Left kidney (tissue), 2 donors: ENCODE data around the gene TSPAN17. TPM values are rescaled to one million over a fixed set of nuclear protein-coding genes. Genes with fewer than 3 reads are reported as not detected.
A peak's percentile ranks its signal among the peaks of the same experiment; 100 is the strongest.

Experiments
- DNase-seq: peaks from one replicate; pipeline ENCODE4 v3.0.0-alpha.2; 2013
- polyA plus RNA-seq: library from polyadenylated mRNA; unstranded; fragments of 120-200 nt; gene quantifications from one replicate; pipeline ENCODE4 v1.2.1, GENCODE V29; 2013; ENCODE audit not compliant: insufficient read length

The TSPAN17 gene
- polyA plus RNA-seq, 1 donor: 29.3 TPM

GRCh38 chr5:176658817-176659511 lies 11.7 kb downstream of the TSPAN17 start:
- no peak for DNase-seq

- no peak for DNase-seq
Measured at GRCh38 chr5:176659512-176659839, 12.2 kb downstream of the TSPAN17 start.

GRCh38 chr5:176659860-176660461 lies 12.7 kb downstream of the TSPAN17 start:
- no peak for DNase-seq

DNA sequence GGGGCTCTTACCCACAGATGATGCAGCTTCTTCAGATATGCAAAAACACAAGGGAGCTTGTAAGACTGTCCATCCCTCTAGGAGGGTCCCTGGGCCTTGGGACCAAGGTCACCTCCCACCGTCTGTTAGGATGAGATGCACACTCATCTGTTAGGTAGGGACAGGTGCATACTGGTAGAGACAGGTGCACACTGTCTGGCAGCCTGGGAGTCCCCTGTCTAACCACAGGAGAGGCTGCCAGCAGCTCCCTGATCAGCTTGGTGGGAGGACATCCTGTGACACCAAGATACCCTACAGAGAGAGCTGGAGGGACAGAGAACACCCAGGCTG lies 13.2 kb downstream of the TSPAN17 start:
- no peak for DNase-seq

GRCh38 chr5:176660860-176661641 lies 13.8 kb downstream of the TSPAN17 start:
- peak; percentile 65 for DNase-seq

GRCh38 chr5:176661676-176662075 lies 14.4 kb downstream of the TSPAN17 start:
- no peak for DNase-seq

DNA sequence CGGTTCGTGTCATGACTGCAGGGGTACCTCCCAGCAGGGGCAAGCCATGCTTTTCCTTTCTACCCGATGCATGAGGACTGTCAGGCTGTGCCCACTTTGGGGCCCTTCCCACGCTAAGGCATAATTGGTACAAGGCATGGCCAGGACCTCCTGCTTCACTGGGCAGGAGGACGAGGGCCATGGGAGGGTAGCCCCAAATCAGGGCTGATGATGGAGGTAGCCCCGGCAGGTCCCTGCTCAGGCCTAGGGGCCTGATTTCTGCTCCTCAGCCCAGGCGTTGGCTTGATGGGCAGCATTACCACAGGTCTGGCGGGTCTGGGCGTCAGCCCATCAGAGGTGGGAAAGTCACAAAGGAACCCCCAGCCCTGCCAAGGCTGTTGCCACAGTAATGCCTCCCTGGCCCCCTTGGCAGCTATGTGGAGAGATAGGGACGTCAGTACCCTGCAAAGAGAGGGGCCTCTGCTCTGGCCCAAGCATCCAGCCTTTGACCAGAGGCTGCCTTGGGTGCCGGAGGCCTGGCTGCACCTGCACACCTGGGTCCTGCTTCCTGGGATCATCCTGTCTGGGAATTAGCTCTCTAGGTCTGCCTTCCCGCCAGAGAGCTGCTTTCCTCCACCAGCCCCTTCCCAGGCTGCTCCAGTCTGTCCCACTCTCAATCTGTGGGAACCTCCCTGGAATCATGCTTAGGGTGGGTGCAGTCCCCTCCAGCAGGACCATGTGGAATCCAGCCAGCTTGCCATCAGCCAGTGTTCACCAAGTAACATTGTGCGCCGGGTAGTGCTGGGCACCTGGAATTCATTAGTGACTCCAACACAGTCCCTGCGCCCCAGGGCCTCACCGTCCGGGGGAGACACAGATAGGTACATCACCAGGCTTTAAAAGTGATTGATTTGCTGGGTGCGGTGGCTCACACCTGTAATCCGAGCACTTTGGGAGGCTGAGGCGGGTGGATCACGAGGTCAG lies 15.4 kb downstream of the TSPAN17 start:
- DNase-seq: no peak

- DNase-seq: no peak
Measured at GRCh38 chr5:176663566-176663965, 16.3 kb downstream of the TSPAN17 start.

DNA sequence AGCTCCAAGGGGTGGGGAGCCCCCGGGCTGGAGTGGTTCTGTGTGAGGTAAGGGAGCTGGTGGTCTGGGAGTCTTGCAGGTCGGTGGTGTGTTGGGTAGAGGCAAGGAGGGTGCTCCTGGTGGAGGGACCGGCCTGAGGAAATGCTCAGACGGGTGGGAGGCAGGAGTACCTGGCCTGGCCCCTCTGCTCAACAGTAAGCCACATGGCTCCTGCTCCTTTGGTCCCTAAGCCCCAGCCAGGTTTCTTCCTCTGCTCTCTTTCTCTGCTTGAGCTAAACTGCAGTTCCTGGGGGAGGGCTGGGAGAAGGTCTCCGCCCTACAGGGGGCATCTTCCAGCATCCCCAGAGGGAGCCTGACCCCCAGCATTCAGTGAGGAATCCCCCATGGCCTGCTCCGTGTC lies 17.2 kb downstream of the TSPAN17 start:
- no peak for DNase-seq

- DNase-seq: no peak
Measured at GRCh38 chr5:176664886-176665285, 17.6 kb downstream of the TSPAN17 start.

GRCh38 chr5:176665517-176665916 lies 18.2 kb downstream of the TSPAN17 start:
- no peak for DNase-seq

DNA sequence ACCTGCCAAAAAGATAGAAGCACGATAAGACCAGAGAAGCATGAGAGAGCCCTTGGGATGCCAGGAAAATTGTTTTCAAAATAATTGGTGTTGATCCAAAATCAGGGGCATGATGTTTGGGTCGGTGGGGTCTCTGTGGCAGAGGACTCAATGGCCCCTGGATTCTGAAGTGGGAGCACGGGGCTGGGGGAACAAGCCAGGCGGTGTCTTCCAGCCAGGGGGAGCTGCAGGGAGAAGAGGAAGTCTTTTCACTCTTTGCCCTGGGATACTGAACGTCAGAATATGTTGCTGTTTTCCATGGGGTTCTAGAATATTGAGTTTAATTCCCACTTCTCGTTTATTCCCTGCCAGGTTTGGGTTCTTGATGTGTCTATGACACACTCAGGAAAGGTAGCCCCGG lies 20.4 kb downstream of the TSPAN17 start:
- DNase-seq: no peak

GRCh38 chr5:176670449-176670848 lies 23.2 kb downstream of the TSPAN17 start:
- no peak for DNase-seq

- no peak for DNase-seq
Measured at GRCh38 chr5:176671399-176671798, 24.1 kb downstream of the TSPAN17 start.

DNA sequence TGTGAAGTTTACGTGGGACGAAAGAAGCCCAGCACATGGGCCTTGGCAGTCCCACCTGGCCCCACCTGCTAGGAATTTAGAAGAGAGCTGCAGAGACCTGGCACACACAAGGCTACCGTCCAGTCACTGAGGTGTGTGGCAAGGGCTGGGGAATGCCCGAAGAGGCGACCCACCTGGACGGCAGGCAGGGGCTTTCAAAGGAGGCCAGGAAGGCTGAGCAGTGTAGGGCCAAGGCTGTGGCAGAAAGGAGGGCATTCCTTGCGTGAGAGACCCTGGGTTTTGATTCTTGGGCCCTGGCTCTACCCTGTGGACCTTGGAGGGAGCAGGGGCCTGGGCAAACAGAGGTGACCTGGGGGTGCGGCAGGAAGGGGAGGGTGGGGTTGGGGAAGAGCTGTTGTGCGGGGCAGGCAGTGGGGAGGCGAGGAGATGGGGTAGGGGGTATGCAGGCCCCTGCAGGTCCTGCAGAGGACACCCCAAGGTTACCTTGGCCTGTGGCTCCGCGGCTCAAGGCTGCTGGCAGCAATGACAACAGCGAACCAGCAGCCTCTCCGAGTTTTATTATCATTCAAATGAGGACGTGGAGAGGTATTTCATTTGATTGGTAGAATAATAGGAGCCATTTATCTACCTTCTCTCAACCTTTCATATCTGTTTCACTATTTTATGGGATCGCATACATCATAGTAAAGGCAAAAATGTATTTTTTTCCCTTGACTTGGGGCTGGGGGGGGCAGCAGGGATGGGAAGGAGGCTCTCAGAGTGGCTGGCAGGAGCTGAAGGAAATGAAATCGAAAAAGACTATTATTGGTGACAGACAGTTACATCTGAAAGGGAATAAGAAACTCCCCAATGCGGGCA lies 24.8 kb downstream of the TSPAN17 start:
- no peak for DNase-seq

DNA sequence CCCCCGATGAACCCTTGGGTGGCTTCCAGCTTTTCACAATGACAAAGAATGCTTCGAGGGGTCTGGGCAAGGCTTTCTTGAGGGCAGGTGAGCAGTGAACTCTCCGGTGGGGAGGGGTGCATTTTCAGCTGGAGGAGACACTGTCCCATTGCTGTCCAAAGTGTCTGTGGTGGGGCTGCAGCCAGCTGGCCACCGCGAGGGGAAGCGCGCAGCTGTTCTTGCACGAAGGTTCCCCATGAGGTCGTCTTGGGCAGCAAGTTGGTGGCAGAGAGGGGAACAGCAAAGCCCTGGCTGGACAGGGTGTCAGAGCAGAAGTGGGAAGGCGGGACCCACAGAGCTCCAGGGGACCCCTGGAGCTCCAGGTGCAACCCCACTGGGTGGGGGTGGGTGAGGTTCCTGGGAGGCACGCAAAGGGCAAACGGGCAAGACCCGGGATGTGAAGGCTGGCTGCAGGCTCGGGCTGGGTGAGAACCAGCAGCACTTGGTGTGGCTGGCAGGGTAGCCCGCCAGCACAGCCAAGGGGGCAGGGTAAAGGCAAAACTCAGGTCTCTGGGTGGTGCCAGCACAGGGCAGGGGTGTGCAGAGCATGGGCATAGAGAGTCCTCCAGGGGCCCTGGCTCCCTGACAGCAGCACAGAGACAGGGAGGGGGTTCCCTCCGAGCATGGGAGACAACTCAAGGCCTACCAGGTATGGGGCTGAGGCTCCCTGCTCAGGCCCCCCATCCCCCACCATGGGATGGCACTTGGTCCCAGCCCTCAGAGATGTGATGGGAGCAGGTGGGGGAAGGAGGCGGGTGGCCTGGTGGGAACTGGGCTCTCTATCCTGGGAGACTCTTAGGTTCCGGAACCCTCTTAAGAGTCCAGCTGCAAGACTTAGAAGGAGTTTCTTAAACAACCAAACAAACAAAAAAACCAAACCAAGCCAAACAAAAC lies 26.6 kb downstream of the TSPAN17 start:
- no peak for DNase-seq

GRCh38 chr5:176674799-176675198 lies 27.5 kb downstream of the TSPAN17 start:
- no peak for DNase-seq

- DNase-seq: no peak
Measured at GRCh38 chr5:176675676-176676360, 28.5 kb downstream of the TSPAN17 start.

- no peak for DNase-seq
Measured at GRCh38 chr5:176676361-176676824, 29.1 kb downstream of the TSPAN17 start.
